Stimulated activated naive B cell treated with anti-CD40 and anti-IgM and Interleukin-4, amounts not matched to agents 10 μg/mL and 1 μg/mL and 100 μg/mL, for 72 hours (primary cell): ENCODE data around the gene ANKRD31.
"Not testable (repeated sequence)": the region's sequence is repeated elsewhere in the genome, so short reads cannot be mapped to it uniquely, and the experiment has no call there.

Experiments used
- ATAC-seq, 2 donors: fragments of 150-1000 bp; cut with Tn5 transposase; replicated peaks; 2 replicates each; pipeline ENCODE4 v1.10.0; 2021; ENCODE audit warnings: moderate library complexity in 1 of 2
- DNase-seq: peaks from one replicate; pipeline ENCODE4 v3.0.0; 2021
- H3K27ac Mint-ChIP-seq: one replicate; pipeline ENCODE4 v1.8.0; 2022; ENCODE audit warnings: mild to moderate bottlenecking, mixed read lengths
- H3K27me3 Mint-ChIP-seq, 2 donors: one replicate each; pipeline ENCODE4 v1.8.0; 2022; ENCODE audit warnings: mixed read lengths in 2 of 2
- H3K36me3 Mint-ChIP-seq, 2 donors: one replicate each; pipeline ENCODE4 v1.8.0; 2022; ENCODE audit warnings: mixed read lengths in 2 of 2, mild to moderate bottlenecking in 1 of 2
- H3K4me1 Mint-ChIP-seq, 2 donors: one replicate each; pipeline ENCODE4 v1.8.0; 2022; ENCODE audit warnings: mixed read lengths in 2 of 2, mild to moderate bottlenecking in 1 of 2
- H3K4me3 Mint-ChIP-seq, 2 donors: one replicate each; pipeline ENCODE4 v1.8.0; 2022; ENCODE audit warnings: mild to moderate bottlenecking in 2 of 2, mixed read lengths in 2 of 2, moderate library complexity in 1 of 2
- H3K9me3 Mint-ChIP-seq, 2 donors: one replicate each; pipeline ENCODE4 v1.8.0; 2022; ENCODE audit warnings: mixed read lengths in 2 of 2, mild to moderate bottlenecking in 1 of 2

The ANKRD31 gene

GRCh38 chr5:75260708-75261107 is 24.0 kb upstream of the ANKRD31 start:
- H3K36me3 Mint-ChIP-seq = no peaks in the 10 kb centered on the region
- DNase-seq (no peak), ATAC-seq (no peak)
- no peaks in the 10 kb centered on the region for H3K4me1 Mint-ChIP-seq
- peaks cover 39 to 43% of the 10 kb centered on the region in 2 donors for H3K27me3 Mint-ChIP-seq
- peaks cover 9 to 12% of the 10 kb centered on the region in 2 donors for H3K9me3 Mint-ChIP-seq
- H3K27ac Mint-ChIP-seq = no peak overlapping the region
- no peak overlapping the region for H3K4me3 Mint-ChIP-seq

GRCh38 chr5:75250452-75250851 is 13.8 kb upstream of the ANKRD31 start:
- not testable (repeated sequence) for H3K4me3 Mint-ChIP-seq, ATAC-seq, H3K4me1 Mint-ChIP-seq, H3K27ac Mint-ChIP-seq, H3K9me3 Mint-ChIP-seq, DNase-seq, H3K36me3 Mint-ChIP-seq
- peaks cover 27 to 30% of the 10 kb centered on the region in 2 donors for H3K27me3 Mint-ChIP-seq

DNA sequence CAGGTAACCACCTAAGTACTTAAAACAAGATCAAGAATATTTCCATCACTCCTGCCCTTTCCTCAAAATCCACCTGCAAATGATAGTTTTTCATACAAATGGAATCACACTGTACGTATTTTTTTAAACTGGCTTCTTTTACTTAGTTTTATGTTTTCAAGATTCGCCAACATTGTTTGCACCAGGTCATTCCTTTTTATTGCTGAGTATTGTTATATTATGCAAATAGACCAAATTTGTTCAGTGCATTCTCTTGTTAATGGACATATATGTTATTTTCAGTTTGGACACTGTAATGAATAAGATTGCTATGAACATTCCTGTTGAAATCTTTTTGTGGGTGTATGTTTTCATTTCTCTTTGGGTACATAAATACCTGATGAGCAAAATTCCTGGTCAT is 8.3 kb upstream of the ANKRD31 start:
- DNase-seq (no peak), ATAC-seq (no peak)
- H3K4me1 Mint-ChIP-seq = no peaks in the 10 kb centered on the region
- no peak overlapping the region for H3K4me3 Mint-ChIP-seq
- peaks cover 12 to 18% of the 10 kb centered on the region in 2 donors for H3K27me3 Mint-ChIP-seq
- H3K9me3 Mint-ChIP-seq = no peaks in the 10 kb centered on the region
- H3K27ac Mint-ChIP-seq = no peak overlapping the region
- no peaks in the 10 kb centered on the region for H3K36me3 Mint-ChIP-seq

- no peaks in the 10 kb centered on the region for H3K9me3 Mint-ChIP-seq
- H3K36me3 Mint-ChIP-seq = no peaks in the 10 kb centered on the region
- H3K27me3 Mint-ChIP-seq = peaks cover 6 to 8% of the 10 kb centered on the region in 2 donors
- ATAC-seq (no peak), DNase-seq (no peak)
- H3K27ac Mint-ChIP-seq = no peak overlapping the region
- no peak overlapping the region for H3K4me3 Mint-ChIP-seq
- H3K4me1 Mint-ChIP-seq = no peaks in the 10 kb centered on the region
Observed at GRCh38 chr5:75243510-75243909, 6.8 kb upstream of the ANKRD31 start.

GRCh38 chr5:75243100-75243499 is 6.4 kb upstream of the ANKRD31 start:
- Mint-ChIP-seq H3K4me3 (no peak overlapping the region), H3K36me3 (no peaks in the 10 kb centered on the region), H3K9me3 (no peaks in the 10 kb centered on the region), H3K27ac (no peak overlapping the region), H3K27me3 (peaks cover 6 to 8% of the 10 kb centered on the region in 2 donors), H3K4me1 (no peaks in the 10 kb centered on the region)
- DNase-seq (no peak), ATAC-seq (no peak)

DNA sequence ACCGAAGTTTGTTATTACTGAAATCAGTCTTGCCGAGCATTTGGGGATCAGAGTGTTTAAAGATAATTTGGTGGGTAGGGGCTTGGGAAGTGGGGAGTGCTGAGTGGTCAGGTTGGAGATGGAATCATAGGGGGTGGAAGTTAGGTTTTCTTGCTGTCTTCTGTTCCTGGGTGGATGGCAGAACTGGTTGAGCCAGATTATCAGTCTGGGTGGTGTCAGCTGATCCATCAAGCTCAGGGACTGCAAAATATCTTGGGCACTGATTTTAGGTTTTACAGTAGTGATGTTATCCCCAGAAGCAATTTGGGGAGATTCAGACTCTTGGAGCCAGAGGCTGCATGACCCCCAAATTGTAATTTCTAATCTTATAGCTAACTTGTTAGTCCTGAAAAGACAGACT is 5.4 kb upstream of the ANKRD31 start:
- Mint-ChIP-seq H3K27ac (no peak overlapping the region), H3K36me3 (no peaks in the 10 kb centered on the region), H3K27me3 (peaks cover 6 to 8% of the 10 kb centered on the region in 2 donors), H3K9me3 (no peaks in the 10 kb centered on the region), H3K4me1 (no peaks in the 10 kb centered on the region), H3K4me3 (no peak overlapping the region)
- DNase-seq (no peak), ATAC-seq (no peak)

GRCh38 chr5:75239681-75240080 is 3.0 kb upstream of the ANKRD31 start:
- peaks cover 3 to 6% of the 10 kb centered on the region in 2 donors for H3K4me1 Mint-ChIP-seq
- H3K27ac Mint-ChIP-seq = no peak overlapping the region
- no peaks in the 10 kb centered on the region for H3K9me3 Mint-ChIP-seq
- no peaks in the 10 kb centered on the region for H3K36me3 Mint-ChIP-seq
- H3K4me3 Mint-ChIP-seq = no peak overlapping the region
- DNase-seq (no peak), ATAC-seq (no peak)
- peaks cover 4 to 6% of the 10 kb centered on the region in 2 donors for H3K27me3 Mint-ChIP-seq

DNA sequence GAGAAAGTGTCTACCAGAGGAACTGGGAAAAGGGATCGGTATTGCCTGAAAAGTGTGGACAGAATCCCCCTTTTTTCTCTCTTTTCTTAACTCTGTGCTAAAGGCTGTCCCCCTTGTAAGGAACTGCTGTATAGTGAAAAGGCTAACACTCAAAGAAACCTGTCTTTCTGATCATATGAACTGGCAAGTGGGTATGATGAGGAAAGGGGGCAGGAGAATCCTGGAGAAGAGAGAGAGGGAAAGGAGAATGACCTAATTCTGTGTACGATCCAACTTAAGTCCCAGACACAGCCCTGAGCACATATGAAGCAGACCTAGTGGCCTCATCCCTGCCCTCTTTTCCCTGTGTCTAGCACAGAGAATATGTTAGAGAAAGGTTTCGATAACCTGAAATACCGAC is 967 bp downstream of the ANKRD31 start:
- Mint-ChIP-seq H3K4me1 (peaks cover 3 to 6% of the 10 kb centered on the region in 2 donors), H3K9me3 (no peaks in the 10 kb centered on the region), H3K36me3 (no peaks in the 10 kb centered on the region), H3K4me3 (no peak overlapping the region), H3K27me3 (peaks cover 0 to 10% of the 10 kb centered on the region in 2 donors), H3K27ac (no peak overlapping the region)
- DNase-seq = no peak
- ATAC-seq = no peak

- H3K4me3 Mint-ChIP-seq = no peak overlapping the region
- H3K27ac Mint-ChIP-seq = no peak overlapping the region
- H3K36me3 Mint-ChIP-seq = peaks cover 0 to 4% of the 10 kb centered on the region in 2 donors
- H3K9me3 Mint-ChIP-seq = no peaks in the 10 kb centered on the region
- no peak for DNase-seq
- no peak for ATAC-seq
- H3K4me1 Mint-ChIP-seq = peaks cover 3 to 6% of the 10 kb centered on the region in 2 donors
- H3K27me3 Mint-ChIP-seq = peaks cover 0 to 7% of the 10 kb centered on the region in 2 donors
Observed at GRCh38 chr5:75234251-75234650, 2.4 kb downstream of the ANKRD31 start.

DNA sequence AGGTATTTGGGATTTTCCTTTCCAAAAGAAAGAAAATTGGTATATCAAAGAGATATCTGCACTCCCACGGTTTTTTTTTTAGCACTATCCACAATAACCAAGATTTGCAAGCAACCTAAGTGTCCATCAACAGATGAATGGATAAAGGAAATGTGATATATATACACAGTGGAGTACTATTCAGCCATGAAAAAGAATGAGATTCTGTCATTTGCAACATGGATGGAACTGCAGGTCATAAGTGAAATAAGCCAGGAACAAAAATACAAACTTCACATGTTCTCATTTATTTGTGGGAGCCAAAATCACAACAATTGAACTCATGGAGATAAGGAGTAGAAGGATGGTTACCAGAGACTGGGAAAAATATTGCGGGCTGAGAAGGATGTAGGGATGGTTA is 9.8 kb downstream of the ANKRD31 start:
- Mint-ChIP-seq H3K27me3 (peaks cover 4 to 7% of the 10 kb centered on the region in 2 donors), H3K4me3 (no peak overlapping the region)

DNA sequence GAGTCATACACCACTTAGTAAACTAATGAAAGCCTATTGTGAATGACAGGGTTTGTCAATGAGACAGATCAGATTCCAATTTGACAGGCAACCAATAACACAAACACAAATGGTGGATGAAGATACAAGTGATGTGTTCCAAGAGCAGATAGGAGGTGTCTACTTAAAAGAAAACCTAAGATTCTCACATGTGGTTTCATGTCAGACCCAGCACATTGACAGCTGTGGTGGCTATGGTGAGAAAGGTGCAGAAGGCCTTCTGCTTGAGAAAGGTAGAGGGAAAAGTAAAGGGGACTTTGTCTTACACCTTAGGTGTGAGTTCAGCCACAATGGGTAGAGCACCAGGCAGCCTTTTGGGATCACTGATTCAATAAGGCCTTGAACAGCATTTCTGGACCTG is 11.2 kb downstream of the ANKRD31 start:
- no peak overlapping the region for H3K27ac Mint-ChIP-seq
- H3K4me1 Mint-ChIP-seq = no peaks in the 10 kb centered on the region
- H3K36me3 Mint-ChIP-seq = peaks cover 4 to 6% of the 10 kb centered on the region in 2 donors
- no peak overlapping the region for H3K4me3 Mint-ChIP-seq
- H3K27me3 Mint-ChIP-seq = peaks cover 0 to 8% of the 10 kb centered on the region in 2 donors
- ATAC-seq = no peak
- DNase-seq = no peak
- peaks cover 0 to 4% of the 10 kb centered on the region in 2 donors for H3K9me3 Mint-ChIP-seq

More for the DNA sequence above, 9.8 kb downstream of the ANKRD31 start:
- Mint-ChIP-seq H3K9me3 (peaks cover 0 to 4% of the 10 kb centered on the region in 2 donors), H3K4me1 (no peaks in the 10 kb centered on the region), H3K27ac (no peak overlapping the region), H3K36me3 (peaks cover 0 to 4% of the 10 kb centered on the region in 2 donors)
- DNase-seq = no peak
- no peak for ATAC-seq

DNA sequence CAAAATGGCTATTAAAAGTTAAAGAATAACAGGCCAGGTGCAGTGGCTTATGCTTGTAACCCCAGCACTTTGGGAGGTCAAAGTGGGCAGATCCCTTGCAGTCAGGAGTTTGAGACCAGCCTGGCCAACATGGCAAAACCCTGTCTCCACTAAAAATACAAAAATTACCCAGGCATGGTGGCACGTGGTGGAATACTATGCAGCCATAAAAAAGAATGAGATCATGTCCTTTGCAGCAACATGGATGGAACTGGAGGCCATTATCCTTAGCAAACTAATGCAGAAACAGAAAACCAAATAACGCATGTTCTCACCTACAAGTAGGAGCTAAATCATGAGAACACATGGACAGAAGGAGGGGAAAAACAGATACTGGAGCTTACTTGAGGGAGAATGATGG is 15.9 kb downstream of the ANKRD31 start:
- Mint-ChIP-seq H3K9me3 (peaks cover 25 to 28% of the 10 kb centered on the region in 2 donors), H3K36me3 (peaks cover 14 to 30% of the 10 kb centered on the region in 2 donors), H3K27me3 (peaks cover 34 to 35% of the 10 kb centered on the region in 2 donors)
- not testable (repeated sequence) for DNase-seq, H3K4me3 Mint-ChIP-seq, ATAC-seq, H3K27ac Mint-ChIP-seq, H3K4me1 Mint-ChIP-seq

- Mint-ChIP-seq H3K4me1 (no peaks in the 10 kb centered on the region), H3K27ac (no peak overlapping the region), H3K9me3 (peaks cover 24 to 25% of the 10 kb centered on the region in 2 donors), H3K4me3 (no peak overlapping the region), H3K27me3 (peaks cover 31 to 32% of the 10 kb centered on the region in 2 donors), H3K36me3 (peaks cover 12 to 23% of the 10 kb centered on the region in 2 donors)
- no peak for ATAC-seq
- DNase-seq = no peak
Observed at GRCh38 chr5:75214928-75215327, 21.8 kb downstream of the ANKRD31 start.

- H3K27me3 Mint-ChIP-seq = peaks cover 26 to 28% of the 10 kb centered on the region in 2 donors
- peaks cover 23 to 24% of the 10 kb centered on the region in 2 donors for H3K9me3 Mint-ChIP-seq
- no peaks in the 10 kb centered on the region for H3K4me1 Mint-ChIP-seq
- DNase-seq (no peak), ATAC-seq (no peak)
- H3K36me3 Mint-ChIP-seq = peaks cover 12 to 23% of the 10 kb centered on the region in 2 donors
- no peak overlapping the region for H3K4me3 Mint-ChIP-seq
- no peak overlapping the region for H3K27ac Mint-ChIP-seq
Observed at GRCh38 chr5:75214409-75214808, 22.3 kb downstream of the ANKRD31 start.

DNA sequence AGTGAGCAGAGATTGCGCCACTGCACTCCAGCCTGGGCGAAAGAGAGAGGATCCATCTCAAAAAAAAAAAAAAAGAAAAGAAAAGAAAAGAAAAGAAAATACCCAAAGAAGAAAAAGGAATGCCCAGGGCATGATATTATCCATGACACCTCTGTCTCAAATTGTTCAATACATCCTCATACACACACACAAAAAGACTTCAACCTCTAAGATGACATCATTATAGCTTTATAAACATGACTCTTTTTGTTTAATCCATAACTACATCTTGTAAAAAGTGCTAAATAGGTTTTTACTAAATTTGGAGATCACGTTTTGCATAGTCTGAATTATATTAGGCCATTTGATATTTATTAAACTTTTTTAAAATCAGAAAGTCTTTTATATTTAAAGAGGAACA is 33.1 kb downstream of the ANKRD31 start:
- no peak for DNase-seq
- Mint-ChIP-seq H3K27me3 (peaks cover 0 to 3% of the 10 kb centered on the region in 2 donors), H3K4me3 (no peak overlapping the region), H3K36me3 (no peaks in the 10 kb centered on the region), H3K9me3 (no peaks in the 10 kb centered on the region), H3K4me1 (no peaks in the 10 kb centered on the region), H3K27ac (no peak overlapping the region)
- no peak for ATAC-seq

- H3K27ac Mint-ChIP-seq = no peak overlapping the region
- H3K9me3 Mint-ChIP-seq = no peaks in the 10 kb centered on the region
- no peak for ATAC-seq
Observed at GRCh38 chr5:75202935-75203334, 33.7 kb downstream of the ANKRD31 start.

More at GRCh38 chr5:75202935-75203334, 33.7 kb downstream of the ANKRD31 start:
- peaks cover 0 to 3% of the 10 kb centered on the region in 2 donors for H3K27me3 Mint-ChIP-seq
- no peak overlapping the region for H3K4me3 Mint-ChIP-seq
- H3K36me3 Mint-ChIP-seq = no peaks in the 10 kb centered on the region
- no peaks in the 10 kb centered on the region for H3K4me1 Mint-ChIP-seq
- DNase-seq = no peak
